Right renal pelvis (tissue), 4 donors: ENCODE data around the gene BCAS1. TPM values are rescaled to one million over a fixed set of nuclear protein-coding genes. Genes with fewer than 3 reads are reported as not detected.

Experiments
- DNase-seq, 4 donors: peaks; one replicate each; pipeline ENCODE4 v3.0.0-alpha.2; 2013; ENCODE audit warnings: low read depth in 4 of 4, low spot score in 3 of 4, missing footprints in 1 of 4
- polyA plus RNA-seq, 4 donors: library from polyadenylated mRNA; unstranded; fragments of 120-200 nt; gene quantifications; one replicate each; pipeline ENCODE4 v1.2.1, GENCODE V29; 2013; ENCODE audit not compliant: insufficient read length in 4 of 4

Gene BCAS1
- polyA plus RNA-seq, 4 donors = 2.4 to 5.5 (median 3.7) TPM

DNA sequence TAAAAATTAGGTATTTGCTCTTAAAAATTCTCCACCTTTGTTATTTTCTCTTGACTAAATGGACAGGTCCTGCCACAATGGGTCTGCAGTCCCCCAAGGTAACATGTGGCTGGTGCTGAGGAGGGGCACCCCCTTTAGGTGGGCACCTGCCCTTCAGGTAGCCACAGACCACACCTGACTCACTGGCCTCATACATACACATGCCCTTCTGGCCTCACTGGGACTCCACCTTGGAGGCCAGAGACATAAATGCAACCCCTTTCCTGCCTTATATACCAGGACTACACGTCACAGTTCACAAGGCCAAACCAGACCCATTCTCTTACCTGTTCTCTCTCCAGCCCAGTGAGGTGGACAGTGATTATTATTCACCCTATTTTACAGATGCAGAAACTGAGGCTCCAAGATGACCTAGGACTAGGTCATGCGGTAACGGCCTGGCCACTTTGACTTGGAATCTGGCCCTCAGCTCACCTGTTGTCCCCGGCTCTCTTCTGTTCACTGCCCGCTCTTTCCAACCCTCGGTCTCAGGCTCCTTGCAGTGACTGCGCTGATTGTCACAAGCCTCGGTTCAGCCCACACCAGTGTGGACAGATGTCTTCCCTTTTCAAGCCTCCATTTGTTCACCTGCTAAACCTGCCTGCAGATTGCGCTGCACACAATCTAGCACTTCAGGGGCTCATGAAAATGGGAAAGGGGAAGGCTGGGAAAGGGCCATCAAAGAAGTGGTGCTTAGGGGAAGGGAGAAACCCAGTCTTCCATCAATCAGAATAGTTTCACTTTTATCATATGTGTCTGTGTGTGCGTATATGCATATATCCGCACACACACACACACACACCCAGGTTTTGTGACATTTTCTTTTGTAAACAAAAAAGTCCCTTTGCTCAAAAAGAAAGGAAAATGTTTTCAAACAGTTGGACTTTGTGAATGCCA lies 121.7 kb downstream of the BCAS1 start:
- DNase-seq = no peak

DNA sequence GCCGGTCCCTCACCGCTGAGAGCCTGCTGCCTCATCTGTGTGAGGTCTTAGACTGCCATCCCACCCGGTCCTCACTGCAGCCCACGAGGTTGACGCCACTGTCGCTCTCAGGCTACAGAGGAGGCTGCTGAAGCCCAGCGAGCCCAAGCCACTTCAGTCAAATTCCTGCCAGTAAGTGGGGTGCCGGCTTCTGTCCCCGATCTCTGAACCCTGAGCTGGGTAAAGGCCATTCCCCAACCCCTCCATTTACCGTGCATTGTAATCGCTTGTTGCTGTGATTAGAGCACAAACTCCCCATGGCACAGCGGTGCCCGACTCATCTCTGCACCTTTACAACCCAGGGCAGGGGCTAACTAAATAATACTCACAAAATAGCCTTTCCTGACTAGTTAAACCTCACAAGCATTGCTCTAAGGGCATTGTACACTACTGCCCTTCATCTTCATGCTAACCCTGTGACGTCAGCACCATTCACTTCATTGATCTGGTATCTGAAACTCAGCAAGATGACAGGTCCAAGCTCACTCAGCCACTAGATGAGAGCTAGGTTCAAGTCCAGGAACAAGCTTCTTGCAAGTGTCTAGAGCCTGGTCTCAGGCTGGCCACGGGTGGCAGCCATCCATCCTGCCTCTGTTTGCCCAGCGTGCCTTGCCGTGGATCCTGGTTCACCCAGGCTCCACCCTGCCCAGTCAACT lies 122.7 kb downstream of the BCAS1 start:
- DNase-seq = no peak

DNA sequence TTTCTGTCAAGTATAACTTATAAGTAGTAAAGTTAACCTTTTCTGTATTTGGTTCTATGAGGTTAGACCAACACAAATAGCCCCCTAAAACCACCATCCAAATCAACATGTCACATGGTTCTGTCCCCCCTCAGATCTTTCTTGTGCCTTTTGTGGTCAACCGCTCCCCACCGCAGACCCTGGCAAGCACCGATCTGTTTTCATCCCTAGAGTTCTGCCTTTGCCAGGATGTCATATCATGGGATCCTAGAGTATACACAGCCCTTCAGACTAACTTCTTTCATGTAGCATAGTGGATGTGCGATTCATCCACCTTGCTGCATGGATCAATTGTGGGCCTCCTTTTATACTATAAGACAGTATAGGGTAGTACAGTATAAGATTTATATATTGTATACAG lies 124.3 kb downstream of the BCAS1 start:
- DNase-seq = no peak

DNA sequence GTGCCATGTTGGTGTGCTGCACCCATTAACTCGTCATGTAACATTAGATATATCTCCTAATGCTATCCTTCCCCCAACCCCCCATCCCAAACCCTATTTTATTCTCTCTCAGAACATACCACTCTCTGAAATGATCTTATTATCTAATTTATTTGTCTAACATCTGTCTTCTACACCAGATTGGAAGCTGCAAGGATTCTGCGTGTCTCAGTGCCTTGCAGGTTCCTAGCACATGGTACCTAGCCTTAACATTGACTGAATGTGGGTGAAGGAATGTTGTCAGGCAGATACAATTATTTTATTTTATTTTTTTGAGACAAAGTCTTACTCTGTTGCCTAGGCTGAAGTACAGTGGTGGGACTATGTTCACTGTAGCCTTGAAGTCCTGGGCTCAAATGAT lies 124.9 kb downstream of the BCAS1 start:
- DNase-seq = no peak

DNA sequence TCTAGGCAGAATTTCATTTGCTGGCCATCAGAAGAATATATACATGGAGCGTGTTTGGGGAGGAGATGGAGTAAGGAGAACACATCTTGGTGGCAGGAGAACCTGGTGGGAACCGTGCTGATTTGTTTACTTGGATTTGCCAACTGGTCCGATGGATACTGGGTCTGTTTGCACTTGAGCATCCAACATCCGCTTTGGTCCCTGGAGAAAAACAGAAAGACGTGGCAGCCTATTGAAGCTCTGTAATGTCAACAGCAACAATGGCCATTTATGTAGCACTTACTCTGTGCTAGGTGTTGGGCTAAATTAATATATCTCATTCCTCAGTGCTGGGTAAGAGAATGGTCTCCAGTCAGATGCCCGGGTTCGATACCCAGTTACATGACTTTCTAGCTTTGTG lies 125.6 kb downstream of the BCAS1 start:
- no peak for DNase-seq

DNA sequence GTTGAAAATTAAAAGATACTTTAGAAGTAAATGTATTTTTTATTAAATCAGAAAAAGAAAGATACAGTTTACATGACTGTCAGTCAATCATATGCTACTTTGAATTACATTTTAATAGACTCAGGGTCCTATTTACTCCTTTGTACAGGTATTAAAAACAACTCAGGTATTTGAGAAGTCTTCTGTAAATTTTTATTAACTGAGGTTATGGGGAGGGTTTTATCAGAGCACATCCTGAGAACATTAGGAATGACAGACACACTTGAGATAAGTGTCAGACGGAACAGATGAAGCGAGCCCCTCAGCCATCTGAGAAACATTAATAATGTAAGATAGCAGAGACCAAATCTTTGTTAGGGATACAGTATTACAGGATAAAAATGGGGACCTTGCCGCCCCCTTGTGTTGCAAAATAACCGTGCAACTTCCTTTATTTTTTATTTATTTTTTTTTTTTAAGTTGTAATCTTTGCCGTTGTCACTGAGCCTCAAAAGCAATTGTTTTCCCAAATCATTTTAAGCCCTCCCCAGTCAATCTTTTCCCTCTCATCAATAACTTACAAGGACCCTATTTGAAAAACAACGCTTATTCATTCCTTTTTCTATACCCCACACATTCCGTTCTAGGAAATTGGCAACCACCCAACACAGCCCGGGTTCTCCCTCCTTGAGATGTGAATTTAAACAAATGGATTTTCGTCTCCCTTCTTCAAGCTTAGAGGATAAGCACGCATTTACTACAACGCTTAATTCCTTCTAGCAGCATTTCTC lies 126.7 kb downstream of the BCAS1 start:
- DNase-seq = no peak

DNA sequence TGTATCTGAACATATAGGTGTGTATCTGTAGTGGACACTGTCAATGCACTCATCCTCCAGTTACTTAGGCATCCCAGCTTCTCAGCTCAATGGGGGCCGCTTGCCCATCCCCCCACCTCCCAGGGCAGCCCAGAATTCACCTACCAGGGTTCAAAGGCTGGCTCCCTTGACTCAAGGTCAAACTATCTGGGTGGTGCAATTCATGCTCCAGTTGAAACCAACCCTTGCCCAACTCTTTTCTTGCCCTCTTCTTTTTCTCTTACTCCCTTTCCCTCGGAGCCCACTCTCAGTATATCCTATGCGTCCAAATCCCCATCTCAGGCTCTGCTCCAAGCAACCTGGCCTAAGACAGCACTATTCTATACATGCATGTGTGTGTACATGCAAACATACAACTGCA lies 127.4 kb downstream of the BCAS1 start:
- DNase-seq = no peak

DNA sequence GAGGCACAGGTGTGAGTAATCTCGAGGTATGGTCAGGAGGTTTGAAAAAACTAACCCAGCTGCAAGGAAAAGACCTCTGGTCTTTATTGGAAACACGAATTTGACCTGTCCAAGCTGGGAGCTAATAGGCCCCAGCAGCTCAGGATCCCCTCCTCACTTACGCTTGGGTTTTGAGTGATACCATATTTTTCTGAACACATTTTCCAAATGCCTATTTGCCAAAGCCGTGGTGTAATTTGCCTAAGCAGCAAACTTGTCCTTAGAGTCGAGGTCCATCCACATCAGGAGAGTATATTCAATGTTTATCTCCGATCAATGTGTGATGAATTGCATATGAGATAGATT lies 128.0 kb downstream of the BCAS1 start:
- DNase-seq = no peak

DNA sequence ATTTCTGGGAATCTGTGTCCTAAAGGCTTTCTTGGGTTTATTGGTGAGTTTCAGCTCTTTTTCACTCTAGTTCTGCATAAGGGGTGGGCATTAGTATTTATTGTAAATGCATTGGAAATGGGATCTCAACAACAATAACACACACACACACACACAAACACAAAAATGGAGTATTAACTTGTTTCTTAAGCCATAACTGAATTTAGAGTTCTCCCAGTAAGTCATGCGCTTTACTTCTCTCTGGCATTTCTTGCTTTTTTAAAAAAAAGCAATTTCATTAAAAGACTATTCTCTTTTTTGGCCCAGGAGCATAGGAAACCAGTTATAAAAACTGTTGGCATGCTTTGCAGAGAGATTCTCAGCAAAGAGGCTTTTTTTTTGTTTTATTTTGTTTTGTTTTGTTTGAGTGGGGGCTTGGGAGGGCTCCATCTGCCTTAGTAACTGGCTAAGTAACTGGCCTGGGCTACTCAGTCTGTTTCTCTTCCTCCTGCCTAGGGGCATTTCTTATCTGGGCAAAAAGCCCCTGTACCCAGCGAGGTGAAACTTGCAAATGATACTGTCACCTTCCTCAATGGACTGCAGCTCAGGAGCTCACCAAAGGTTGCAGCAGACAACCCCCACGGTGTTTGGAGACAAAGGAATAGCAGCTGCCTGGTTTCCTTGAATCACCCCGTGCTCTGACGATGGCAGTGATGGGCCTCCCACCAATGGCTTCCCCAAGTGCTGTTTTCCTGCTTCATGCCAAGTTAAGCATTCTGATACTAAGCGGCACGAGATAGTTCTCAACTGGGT lies 128.5 kb downstream of the BCAS1 start:
- DNase-seq = no peak

DNA sequence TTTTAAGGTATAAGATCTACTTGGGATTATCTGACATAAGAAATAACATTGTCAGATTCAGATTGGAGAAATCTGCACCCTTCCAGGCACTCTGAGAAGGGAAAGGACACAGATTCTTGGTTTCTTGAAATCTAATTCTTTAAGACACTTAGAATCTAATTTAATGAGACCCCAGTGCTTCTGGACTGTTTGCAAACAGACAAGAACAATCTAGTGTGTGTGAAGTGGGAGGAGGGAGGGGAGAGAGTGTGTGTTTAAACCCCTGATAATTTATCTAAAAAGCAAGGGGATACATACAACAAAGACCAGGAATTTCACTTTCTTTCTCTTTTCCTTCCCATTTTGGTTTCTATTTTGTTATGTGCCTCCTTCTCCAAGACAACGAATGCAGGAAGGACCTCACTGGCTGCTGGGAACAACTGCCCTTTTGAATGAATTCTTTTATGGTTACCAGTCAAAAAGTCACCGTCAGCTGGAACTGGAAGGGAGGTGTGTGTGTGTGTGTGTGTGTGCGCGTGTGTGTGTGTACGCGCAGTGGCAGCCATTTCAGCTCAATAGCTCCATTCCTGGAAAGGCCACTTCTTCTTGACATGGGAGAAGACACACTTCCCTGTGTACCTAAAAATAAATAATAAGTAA lies 129.4 kb downstream of the BCAS1 start:
- DNase-seq = no peak

DNA sequence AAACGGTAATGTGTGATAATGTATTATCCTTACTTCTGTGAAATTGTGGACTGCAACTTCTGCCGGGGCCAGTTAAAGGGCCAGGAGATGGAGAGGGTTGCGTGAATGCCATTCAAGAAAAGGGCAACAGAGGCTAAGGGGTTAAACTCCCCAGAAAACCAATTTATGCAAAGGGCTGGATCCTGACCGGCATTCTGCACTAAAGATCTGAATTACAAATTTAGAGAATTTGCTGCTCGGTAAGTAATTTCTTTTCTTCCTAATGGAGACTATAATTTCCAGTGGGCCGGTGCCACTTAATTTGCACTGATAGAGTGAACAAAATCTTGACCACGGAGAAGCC lies 130.1 kb downstream of the BCAS1 start:
- DNase-seq = no peak

DNA sequence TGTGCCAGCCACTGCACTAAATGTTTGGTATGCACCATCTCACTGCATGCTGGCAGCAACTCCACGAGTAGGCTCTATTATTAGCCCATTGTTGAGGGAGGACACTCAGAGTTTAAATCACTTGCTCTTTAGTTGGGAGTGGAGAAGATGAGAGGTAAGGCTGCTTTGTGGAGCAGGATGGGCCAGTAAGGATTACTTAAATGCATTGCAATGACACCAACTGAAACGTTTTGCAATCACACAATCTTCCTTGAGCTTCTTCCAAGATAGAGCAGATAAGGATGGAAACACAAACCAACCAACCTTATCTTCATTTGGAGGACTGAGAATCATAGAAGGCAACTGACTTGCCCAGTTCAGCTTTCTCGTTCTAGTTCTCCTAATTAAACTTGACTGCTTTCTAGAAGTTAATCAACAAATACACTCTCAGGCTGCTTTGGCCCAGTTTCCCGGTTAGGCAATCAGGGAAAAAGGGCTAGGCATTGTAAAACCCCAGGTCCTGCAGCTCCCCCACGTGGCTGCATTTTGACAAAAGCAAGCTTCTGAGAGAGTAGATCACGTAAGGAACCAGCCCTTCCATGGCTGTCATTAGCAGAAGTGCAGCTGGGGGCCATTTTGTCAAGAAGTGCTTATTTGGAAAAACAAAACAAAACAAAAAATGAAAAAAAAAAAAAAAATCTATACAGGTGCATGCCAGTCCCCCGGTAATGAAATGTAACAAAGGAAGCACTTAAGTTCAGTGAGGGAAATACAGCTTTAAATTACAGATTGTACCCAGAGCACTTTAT lies 130.6 kb downstream of the BCAS1 start:
- peak; percentile 77 to 90 (median 87) for DNase-seq

DNA sequence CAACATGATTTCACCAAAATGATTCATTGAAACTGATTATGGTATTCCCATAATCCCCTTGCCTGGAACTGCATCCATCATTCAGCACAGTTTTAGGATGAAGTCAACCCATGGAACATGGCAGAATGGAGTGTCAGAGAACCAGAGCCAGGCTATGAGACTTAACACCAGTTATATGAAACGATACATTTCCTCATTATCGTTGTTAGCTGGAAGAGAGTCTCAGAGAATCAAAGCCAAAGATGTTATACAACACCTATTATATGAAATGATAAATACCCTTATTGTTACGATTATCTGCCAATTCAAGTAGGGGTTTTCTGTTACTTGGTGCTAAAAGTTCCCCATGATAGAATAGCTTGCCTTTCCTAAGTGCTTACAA lies 131.2 kb downstream of the BCAS1 start:
- no peak for DNase-seq

DNA sequence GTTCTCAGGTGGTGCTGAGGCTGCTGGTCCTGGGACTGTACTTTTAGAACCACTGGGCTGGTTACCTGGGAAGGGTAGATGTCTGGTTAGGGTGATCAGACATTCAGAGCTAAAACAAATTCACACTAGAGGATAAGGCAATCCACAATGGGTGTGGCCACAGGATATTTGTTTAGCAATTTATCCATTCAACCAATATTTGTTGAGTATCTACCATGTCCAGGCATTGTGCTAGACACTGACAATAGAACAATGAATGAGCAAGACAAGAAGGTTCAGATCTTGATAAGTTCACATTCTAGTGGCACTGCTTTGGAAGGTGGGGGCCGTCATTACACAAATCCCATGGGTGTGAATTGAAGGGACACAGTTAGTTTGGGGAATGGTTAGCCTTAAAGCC lies 131.7 kb downstream of the BCAS1 start:
- no peak for DNase-seq

DNA sequence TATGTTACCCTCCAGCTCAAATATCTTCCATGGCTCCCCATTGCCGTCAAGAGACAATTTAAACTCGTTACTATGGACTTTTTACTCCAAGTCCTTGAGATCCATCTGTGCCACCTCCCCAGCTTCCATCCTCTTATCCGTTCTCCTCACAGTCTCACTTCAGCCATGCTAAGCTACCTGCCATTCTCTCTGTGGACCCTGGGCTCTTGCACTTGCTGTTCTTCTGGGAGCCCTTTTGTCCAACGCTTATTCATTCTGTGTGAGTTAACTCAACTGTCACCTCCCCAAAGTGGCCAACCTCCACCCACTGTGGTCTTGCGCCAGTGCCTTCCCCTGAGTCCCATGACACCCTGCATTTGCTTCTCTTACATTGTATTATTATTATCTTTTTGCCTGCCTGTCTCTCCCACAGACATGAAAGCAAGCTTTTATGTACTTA lies 132.4 kb downstream of the BCAS1 start:
- no peak for DNase-seq

DNA sequence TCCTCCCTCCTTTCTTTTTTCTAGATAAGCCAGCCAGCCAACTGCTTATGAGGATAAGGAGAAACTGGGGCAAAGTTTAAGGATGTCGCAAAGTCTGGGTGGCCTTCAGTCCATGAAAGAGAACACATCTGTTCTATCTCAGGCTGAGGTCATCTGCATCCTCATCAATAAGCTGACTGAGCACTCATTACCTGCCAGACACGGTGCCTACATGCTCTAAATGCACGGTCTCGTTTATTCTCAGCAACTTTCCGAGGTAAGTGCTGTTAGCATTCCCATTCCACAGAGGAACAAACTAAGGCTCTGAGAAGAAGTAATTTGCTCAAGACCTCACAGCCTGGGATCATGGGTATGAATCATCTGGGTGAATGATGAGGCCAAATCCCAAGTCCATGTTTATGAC lies 133.1 kb downstream of the BCAS1 start:
- DNase-seq = no peak

DNA sequence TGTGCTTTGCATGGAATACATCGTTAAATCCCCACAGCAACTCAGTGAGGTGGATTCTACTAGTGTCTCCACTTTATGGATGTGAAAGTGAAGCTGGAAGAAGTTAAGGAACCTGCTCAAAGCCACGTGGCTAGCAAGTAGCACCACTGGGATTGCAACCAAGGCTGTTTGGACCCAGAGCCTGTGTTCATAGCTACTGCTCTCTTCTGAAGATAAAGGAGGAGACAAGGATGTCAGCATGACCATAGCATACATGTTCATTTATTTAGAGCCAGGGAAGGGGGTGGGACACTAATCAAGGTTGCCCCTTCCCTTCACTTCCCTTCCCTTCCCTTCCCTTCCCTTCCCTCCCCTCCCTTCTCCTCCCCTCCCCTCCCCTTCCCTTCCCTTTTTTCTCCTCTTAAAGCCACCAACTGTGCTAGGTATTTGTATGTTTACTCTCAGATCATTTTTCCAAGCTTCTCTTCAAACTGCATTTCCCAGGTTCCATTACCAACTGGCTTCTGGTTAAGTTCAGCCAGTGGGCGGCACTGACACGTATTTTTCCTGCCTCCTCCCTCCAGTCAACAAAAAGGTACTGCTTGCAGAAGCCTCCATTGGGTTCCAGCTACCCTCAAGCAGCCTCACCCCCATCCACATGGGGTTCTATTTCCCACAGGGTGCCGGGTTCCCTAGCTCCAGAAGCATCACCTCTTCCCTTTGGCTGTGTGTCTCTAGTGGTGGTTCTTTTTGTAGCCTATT lies 134.9 kb downstream of the BCAS1 start:
- DNase-seq = no peak

DNA sequence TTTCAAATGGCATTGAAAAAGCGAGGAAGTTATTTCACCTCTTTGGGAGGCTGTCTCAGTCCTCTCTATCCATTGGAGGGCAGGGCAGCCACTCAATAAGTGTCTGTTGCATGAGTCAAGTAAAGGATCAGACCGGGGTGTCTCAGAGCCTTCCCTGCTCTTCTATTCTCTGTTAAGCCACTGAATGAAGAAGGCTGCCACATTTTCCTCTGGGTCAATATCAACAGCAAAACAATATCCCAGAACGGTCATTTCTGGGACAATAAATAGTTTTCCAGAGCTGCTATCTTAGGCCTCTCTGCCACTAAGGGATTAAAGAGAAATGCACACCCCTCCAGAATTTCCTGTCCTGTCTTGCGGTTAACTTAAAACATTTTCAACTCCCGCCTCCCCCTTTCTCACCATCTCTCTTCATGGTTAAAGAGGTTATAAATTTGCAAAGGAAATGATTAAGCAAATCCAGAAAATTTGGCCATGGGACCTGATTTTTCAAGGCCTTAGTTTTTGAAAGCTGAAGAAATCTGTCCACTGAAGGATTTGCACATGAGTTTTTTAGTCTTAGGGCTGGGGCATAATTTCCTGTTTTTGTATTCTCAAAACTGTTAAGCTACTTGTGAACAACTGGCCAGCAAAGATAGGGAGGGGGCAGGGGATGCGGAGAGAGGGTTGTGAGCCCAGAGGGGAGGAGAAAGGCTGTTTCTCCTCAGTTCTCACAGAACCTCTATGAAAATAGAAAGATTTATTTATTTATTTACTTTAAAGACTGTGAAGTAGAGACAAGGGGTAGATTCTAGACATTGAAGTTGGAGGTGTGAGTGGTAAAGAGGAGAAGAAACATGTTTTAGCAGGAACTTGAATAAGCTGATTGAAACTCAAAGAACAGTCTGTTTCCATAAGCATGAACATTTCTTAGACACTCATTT lies 135.7 kb downstream of the BCAS1 start:
- no peak for DNase-seq
